Measurements from ENCODE around the gene SRSF8. TPM values are rescaled to one million over a fixed set of nuclear protein-coding genes. Genes with fewer than 3 reads are reported as not detected.

Gene SRSF8
- total and polyA plus RNA-seq, 9 of the 15 experiments (the other 6 are each of a cell fraction or from before 2014, with no cell fraction given): 18.0 to 53.4 (median 27.9) TPM

DNA sequence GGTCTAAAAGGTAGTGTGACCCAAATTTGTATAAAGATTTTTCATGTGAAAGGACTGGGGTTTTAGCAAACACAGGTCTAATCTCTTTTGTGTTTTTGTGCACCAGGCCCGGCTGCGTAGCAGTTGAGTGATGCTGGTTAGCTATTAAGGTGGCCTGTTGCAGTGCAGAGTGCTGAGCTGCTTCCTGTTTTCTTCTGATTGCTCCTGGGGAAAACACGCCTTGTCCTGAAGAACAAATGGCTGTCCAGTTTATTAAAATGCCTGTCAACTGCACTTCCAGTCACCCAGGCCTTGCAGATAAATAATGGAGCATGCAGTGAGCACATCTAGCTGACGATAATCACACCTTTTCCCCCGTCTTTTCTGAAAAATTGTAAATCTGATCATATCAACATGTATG is 1.8 kb downstream of the SRSF8 start (continued):
- TF ChIP-seq HDAC1 (IDR thresholded peaks at IDR 0.05) (peak in 1 of 2 experiments; percentile 63; a peak in 2 of 4 replicates), ZNF444 (CRISPR knock-in tag; IDR thresholded peaks at IDR 0.05) (no peak), TAF1 (IDR thresholded peaks at IDR 0.05; ENCODE audit: control insufficient read depth, extremely low read depth, insufficient read depth, low read length, severe bottlenecking) (peak; percentile 88), BACH1 (tag; IDR thresholded peaks at IDR 0.05) (peak; percentile 34; the same call in 1 of the 2 replicates), RAD21 (CRISPR knock-in tag; conservative IDR thresholded peaks at IDR 0.05 in 1 of 2, IDR thresholded peaks at IDR 0.05 in 1 of 2) (0 out of 4 replicates have a peak, but pooled peaks of 1 of the 2 experiments have one; percentile 14), SPI1 (IDR thresholded peaks at IDR 0.05; ENCODE audit: borderline replicate concordance, low read depth, low read length) (peak; percentile 67; the same call in 1 of the 2 replicates), ZFP36 (IDR thresholded peaks at IDR 0.05; ENCODE audit: low read depth, low read length, partially characterized antibody) (peak; percentile 20), SNIP1 (IDR thresholded peaks at IDR 0.05; ENCODE audit: low read depth) (no peak), CREM (IDR thresholded peaks at IDR 0.05; ENCODE audit: low read depth) (peak; percentile 74), CXXC5 (CRISPR knock-in tag; IDR thresholded peaks at IDR 0.05) (peak; percentile 76), ZC3H11A (IDR thresholded peaks at IDR 0.05; ENCODE audit: low read depth, low read length) (0 out of 2 replicates have a peak, but pooled peaks have one; percentile 59), NR2C2 (CRISPR knock-in tag; IDR thresholded peaks at IDR 0.05) (no peak), NR2C2 (tag; IDR thresholded peaks at IDR 0.05) (no peak), NELFE (IDR thresholded peaks at IDR 0.05; ENCODE audit: insufficient read depth, insufficient read length) (no peak), HSF4 (CRISPR knock-in tag; IDR thresholded peaks at IDR 0.05; ENCODE audit: borderline replicate concordance) (no peak), ZNF24 (IDR thresholded peaks at IDR 0.05) (no peak), HIVEP1 (CRISPR knock-in tag; IDR thresholded peaks at IDR 0.05) (no peak), KAT2B (IDR thresholded peaks at IDR 0.05; ENCODE audit: low read depth, low read length) (no peak), KDM1A (IDR thresholded peaks at IDR 0.05) (no peak), ZNF146 (CRISPR knock-in tag; IDR thresholded peaks at IDR 0.05; ENCODE audit: unreplicated experiment) (no peak), NFYB (IDR thresholded peaks at IDR 0.05; ENCODE audit: extremely low read depth, insufficient read length) (peak; percentile 84), NCOR1 (IDR thresholded peaks at IDR 0.05) (0 out of 2 replicates have a peak, but pooled peaks have one; percentile 28), NCOA1 (IDR thresholded peaks at IDR 0.05; ENCODE audit: low read depth) (no peak)
- TF ChIP-seq, protein P1, sequence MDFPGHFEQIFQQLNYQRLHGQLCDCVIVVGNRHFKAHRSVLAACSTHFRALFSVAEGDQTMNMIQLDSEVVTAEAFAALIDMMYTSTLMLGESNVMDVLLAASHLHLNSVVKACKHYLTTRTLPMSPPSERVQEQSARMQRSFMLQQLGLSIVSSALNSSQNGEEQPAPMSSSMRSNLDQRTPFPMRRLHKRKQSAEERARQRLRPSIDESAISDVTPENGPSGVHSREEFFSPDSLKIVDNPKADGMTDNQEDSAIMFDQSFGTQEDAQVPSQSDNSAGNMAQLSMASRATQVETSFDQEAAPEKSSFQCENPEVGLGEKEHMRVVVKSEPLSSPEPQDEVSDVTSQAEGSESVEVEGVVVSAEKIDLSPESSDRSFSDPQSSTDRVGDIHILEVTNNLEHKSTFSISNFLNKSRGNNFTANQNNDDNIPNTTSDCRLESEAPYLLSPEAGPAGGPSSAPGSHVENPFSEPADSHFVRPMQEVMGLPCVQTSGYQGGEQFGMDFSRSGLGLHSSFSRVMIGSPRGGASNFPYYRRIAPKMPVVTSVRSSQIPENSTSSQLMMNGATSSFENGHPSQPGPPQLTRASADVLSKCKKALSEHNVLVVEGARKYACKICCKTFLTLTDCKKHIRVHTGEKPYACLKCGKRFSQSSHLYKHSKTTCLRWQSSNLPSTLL (IDR thresholded peaks at IDR 0.05): no peak
- TF ChIP-seq, protein P2, sequence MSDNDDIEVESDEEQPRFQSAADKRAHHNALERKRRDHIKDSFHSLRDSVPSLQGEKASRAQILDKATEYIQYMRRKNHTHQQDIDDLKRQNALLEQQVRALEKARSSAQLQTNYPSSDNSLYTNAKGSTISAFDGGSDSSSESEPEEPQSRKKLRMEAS (CRISPR knock-in tag; IDR thresholded peaks at IDR 0.05): peak; percentile 55; the same call in 1 of the 2 replicates
- TF ChIP-seq, protein P3, sequence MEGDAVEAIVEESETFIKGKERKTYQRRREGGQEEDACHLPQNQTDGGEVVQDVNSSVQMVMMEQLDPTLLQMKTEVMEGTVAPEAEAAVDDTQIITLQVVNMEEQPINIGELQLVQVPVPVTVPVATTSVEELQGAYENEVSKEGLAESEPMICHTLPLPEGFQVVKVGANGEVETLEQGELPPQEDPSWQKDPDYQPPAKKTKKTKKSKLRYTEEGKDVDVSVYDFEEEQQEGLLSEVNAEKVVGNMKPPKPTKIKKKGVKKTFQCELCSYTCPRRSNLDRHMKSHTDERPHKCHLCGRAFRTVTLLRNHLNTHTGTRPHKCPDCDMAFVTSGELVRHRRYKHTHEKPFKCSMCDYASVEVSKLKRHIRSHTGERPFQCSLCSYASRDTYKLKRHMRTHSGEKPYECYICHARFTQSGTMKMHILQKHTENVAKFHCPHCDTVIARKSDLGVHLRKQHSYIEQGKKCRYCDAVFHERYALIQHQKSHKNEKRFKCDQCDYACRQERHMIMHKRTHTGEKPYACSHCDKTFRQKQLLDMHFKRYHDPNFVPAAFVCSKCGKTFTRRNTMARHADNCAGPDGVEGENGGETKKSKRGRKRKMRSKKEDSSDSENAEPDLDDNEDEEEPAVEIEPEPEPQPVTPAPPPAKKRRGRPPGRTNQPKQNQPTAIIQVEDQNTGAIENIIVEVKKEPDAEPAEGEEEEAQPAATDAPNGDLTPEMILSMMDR (IDR thresholded peaks at IDR 0.05 in 2 of 3, conservative IDR thresholded peaks at IDR 0.05 in 1 of 3; ENCODE audit: insufficient read depth in 2 of 3, low read depth in 1 of 3, low read length in 3 of 3): no peak; a peak in 1 of 6 replicates
- TF ChIP-seq, protein P4, sequence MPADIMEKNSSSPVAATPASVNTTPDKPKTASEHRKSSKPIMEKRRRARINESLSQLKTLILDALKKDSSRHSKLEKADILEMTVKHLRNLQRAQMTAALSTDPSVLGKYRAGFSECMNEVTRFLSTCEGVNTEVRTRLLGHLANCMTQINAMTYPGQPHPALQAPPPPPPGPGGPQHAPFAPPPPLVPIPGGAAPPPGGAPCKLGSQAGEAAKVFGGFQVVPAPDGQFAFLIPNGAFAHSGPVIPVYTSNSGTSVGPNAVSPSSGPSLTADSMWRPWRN (IDR thresholded peaks at IDR 0.05; ENCODE audit: low read depth): no peak
